B cell (primary cell): ENCODE data around the gene AEN.

Source experiments
- CTCF ChIP-seq: fragments of 200-600 bp; IDR thresholded peaks from one replicate; pipeline ENCODE4 v1.8.0; 2022; ENCODE audit warnings: antibody characterized with exemption, mild to moderate bottlenecking
- EZH2 ChIP-seq: IDR thresholded peaks from 2 replicates; pipeline ENCODE4 v1.6.1; 2012; ENCODE audit warnings: borderline replicate concordance, low read depth, mild to moderate bottlenecking, moderate library complexity, low read length; ENCODE audit not compliant: insufficient read depth, poor library complexity, severe bottlenecking

GRCh38 chr15:88613074-88613944 lies 7.8 kb upstream of the AEN start:
- TF ChIP-seq EZH2 (no peak), CTCF (no peak)
